Measurements from ENCODE around the gene PTMA.

DNA sequence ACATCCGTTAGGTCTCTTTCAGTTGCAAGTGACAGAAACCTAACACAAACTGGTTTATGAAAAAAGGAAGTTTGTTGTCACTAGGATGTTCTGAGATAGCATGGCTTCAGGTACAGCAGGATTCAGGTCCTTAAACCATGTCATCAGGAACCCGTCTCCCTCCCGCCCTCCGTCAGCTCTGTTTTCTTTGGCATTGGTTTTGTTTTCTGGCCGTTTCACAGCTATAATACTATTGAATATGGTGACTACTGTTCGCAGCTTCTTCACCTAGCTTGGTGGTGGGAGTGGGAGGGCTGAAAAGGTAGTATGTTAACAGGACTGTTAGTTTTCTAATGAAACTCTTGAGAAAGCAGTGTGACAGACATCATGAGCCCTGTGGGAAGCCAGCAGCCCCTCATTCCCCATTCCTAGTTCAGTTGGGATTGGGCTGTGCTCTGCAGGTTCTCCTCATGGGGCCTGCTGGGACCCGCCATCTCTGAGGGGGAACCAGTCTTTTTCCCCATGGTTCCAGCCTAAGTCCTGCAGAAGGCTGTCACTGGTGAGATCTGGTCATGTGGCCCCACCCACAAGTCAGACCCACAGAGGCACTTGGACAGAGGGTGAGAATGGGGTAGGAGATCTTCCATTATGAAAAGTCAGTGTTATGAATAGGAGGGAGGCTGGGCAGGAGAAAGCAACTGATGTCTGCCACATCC lies 12.1 kb downstream of the PTMA start:
- TF ChIP-seq, protein P1, sequence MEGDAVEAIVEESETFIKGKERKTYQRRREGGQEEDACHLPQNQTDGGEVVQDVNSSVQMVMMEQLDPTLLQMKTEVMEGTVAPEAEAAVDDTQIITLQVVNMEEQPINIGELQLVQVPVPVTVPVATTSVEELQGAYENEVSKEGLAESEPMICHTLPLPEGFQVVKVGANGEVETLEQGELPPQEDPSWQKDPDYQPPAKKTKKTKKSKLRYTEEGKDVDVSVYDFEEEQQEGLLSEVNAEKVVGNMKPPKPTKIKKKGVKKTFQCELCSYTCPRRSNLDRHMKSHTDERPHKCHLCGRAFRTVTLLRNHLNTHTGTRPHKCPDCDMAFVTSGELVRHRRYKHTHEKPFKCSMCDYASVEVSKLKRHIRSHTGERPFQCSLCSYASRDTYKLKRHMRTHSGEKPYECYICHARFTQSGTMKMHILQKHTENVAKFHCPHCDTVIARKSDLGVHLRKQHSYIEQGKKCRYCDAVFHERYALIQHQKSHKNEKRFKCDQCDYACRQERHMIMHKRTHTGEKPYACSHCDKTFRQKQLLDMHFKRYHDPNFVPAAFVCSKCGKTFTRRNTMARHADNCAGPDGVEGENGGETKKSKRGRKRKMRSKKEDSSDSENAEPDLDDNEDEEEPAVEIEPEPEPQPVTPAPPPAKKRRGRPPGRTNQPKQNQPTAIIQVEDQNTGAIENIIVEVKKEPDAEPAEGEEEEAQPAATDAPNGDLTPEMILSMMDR (IDR thresholded peaks at IDR 0.05): no peak
- TF ChIP-seq POLR2AphosphoS5 (IDR thresholded peaks at IDR 0.05) (no peak), POLR2A (IDR thresholded peaks at IDR 0.05) (no peak)

Data from transverse colon (tissue), 4 donors.